Measurements from ENCODE around the gene ID2. TPM values are rescaled to one million over a fixed set of nuclear protein-coding genes. Genes with fewer than 3 reads are reported as not detected.

ID2 gene
- polyA plus RNA-seq, 2 of the 4 experiments (the other 2 are of a cell fraction) = 177 to 181 TPM

DNA sequence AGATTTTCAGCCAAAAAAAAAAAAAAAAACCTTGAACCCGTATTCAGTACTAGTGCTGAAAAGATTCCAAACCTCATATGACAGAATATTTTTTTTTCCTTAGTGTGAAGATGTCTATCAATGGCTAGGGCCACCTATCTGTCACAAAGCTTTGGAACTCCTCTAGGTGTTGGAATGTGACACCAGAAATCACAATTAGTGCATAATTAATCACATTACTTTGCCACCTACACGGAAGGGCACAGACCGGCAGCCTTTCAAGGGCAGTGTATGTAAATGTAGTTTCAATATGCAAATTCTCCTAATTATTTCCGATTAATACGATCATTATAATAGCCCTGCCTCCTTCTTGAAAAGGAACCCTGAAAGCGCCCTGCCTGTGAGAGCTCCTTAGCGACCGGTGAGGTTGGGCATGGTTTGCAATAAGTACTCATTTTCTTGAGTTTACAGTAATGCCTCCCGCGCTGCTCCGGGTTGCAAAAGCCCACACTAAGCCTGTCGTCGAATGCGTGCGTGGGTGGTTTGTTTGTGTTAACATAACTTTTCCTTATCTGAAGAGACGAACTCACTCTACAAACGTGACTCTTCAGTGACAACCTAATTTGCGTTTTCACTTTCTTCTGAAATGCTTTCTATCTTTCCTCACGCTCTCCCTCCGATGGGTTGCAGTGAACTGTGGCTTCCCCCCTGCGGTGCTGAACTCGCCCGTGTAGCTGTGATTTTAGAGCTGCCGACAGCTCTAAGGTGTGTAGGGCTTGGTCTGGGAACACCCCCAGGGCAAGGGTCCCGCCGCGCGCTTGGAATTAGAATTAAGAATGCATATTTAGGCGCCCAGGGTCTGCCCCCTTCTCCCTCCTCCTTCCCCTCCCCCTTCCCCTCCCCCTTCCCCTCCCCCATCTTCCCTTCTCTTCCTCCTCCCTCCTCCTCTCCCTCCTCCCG lies 765 bp upstream of the ID2 start (continued):
- TF ChIP-seq, protein P1, sequence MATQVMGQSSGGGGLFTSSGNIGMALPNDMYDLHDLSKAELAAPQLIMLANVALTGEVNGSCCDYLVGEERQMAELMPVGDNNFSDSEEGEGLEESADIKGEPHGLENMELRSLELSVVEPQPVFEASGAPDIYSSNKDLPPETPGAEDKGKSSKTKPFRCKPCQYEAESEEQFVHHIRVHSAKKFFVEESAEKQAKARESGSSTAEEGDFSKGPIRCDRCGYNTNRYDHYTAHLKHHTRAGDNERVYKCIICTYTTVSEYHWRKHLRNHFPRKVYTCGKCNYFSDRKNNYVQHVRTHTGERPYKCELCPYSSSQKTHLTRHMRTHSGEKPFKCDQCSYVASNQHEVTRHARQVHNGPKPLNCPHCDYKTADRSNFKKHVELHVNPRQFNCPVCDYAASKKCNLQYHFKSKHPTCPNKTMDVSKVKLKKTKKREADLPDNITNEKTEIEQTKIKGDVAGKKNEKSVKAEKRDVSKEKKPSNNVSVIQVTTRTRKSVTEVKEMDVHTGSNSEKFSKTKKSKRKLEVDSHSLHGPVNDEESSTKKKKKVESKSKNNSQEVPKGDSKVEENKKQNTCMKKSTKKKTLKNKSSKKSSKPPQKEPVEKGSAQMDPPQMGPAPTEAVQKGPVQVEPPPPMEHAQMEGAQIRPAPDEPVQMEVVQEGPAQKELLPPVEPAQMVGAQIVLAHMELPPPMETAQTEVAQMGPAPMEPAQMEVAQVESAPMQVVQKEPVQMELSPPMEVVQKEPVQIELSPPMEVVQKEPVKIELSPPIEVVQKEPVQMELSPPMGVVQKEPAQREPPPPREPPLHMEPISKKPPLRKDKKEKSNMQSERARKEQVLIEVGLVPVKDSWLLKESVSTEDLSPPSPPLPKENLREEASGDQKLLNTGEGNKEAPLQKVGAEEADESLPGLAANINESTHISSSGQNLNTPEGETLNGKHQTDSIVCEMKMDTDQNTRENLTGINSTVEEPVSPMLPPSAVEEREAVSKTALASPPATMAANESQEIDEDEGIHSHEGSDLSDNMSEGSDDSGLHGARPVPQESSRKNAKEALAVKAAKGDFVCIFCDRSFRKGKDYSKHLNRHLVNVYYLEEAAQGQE (IDR thresholded peaks at IDR 0.05) = no peak
- no peak for TF ChIP-seq ZC3H11A (IDR thresholded peaks at IDR 0.05)
- peak in 1 of 2 experiments; percentile 2; a peak in 2 of 5 replicates for TF ChIP-seq RAD21 (conservative IDR thresholded peaks at IDR 0.05 in 1 of 2, IDR thresholded peaks at IDR 0.05 in 1 of 2)
- no peak for TF ChIP-seq ESRRA (IDR thresholded peaks at IDR 0.05; ENCODE audit: borderline replicate concordance, low read length)
- TF ChIP-seq HOXA7 (CRISPR knock-in tag; IDR thresholded peaks at IDR 0.05) = no peak
- no peak for TF ChIP-seq POLR2AphosphoS2 (conservative IDR thresholded peaks at IDR 0.05; ENCODE audit: low read length)
- peak in 1 of 2 experiments; percentile 61; a peak in 1 of 5 replicates for TF ChIP-seq EP300 (IDR thresholded peaks at IDR 0.05)
- TF ChIP-seq ZNF302 (CRISPR knock-in tag; IDR thresholded peaks at IDR 0.05) = no peak
- no peak for TF ChIP-seq SMC3 (IDR thresholded peaks at IDR 0.05)
- TF ChIP-seq GATA3 (IDR thresholded peaks at IDR 0.05; ENCODE audit: borderline replicate concordance) = peak; percentile 29; the same call in 1 of the 2 replicates
- no peak for TF ChIP-seq NR3C1 (IDR thresholded peaks at IDR 0.05)
- TF ChIP-seq, protein P2, sequence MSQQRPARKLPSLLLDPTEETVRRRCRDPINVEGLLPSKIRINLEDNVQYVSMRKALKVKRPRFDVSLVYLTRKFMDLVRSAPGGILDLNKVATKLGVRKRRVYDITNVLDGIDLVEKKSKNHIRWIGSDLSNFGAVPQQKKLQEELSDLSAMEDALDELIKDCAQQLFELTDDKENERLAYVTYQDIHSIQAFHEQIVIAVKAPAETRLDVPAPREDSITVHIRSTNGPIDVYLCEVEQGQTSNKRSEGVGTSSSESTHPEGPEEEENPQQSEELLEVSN (IDR thresholded peaks at IDR 0.05; ENCODE audit: borderline replicate concordance, low read depth) = peak; percentile 50; the same call in 1 of the 2 replicates
- TF ChIP-seq ZFP36 (IDR thresholded peaks at IDR 0.05; ENCODE audit: borderline replicate concordance, partially characterized antibody) = no peak
- TF ChIP-seq TP53 (CRISPR knock-in tag; IDR thresholded peaks at IDR 0.05) = no peak
- TF ChIP-seq, protein P3, sequence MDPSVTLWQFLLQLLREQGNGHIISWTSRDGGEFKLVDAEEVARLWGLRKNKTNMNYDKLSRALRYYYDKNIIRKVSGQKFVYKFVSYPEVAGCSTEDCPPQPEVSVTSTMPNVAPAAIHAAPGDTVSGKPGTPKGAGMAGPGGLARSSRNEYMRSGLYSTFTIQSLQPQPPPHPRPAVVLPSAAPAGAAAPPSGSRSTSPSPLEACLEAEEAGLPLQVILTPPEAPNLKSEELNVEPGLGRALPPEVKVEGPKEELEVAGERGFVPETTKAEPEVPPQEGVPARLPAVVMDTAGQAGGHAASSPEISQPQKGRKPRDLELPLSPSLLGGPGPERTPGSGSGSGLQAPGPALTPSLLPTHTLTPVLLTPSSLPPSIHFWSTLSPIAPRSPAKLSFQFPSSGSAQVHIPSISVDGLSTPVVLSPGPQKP (IDR thresholded peaks at IDR 0.05; ENCODE audit: low read depth, low read length) = no peak
- no peak for TF ChIP-seq PHF8 (IDR thresholded peaks at IDR 0.05; ENCODE audit: borderline replicate concordance, low read depth)
- peak; percentile 60; the same call in 1 of the 2 replicates for TF ChIP-seq CHD4 (IDR thresholded peaks at IDR 0.05; ENCODE audit: borderline replicate concordance)
- no peak for TF ChIP-seq JUNB (IDR thresholded peaks at IDR 0.05)
- TF ChIP-seq TFCP2L1 (CRISPR knock-in tag; IDR thresholded peaks at IDR 0.05) = no peak
- no peak for TF ChIP-seq NPAS2 (CRISPR knock-in tag; IDR thresholded peaks at IDR 0.05; ENCODE audit: borderline replicate concordance)
- no peak for TF ChIP-seq RNF2 (IDR thresholded peaks at IDR 0.05; ENCODE audit: borderline replicate concordance, low read depth)
- TF ChIP-seq RARB (CRISPR knock-in tag; IDR thresholded peaks at IDR 0.05) = no peak
- TF ChIP-seq, protein P4, sequence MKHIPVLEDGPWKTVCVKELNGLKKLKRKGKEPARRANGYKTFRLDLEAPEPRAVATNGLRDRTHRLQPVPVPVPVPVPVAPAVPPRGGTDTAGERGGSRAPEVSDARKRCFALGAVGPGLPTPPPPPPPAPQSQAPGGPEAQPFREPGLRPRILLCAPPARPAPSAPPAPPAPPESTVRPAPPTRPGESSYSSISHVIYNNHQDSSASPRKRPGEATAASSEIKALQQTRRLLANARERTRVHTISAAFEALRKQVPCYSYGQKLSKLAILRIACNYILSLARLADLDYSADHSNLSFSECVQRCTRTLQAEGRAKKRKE (CRISPR knock-in tag; IDR thresholded peaks at IDR 0.05; ENCODE audit: low read depth) = no peak
- no peak for TF ChIP-seq RFX5 (IDR thresholded peaks at IDR 0.05)
- TF ChIP-seq JUN (IDR thresholded peaks at IDR 0.05) = no peak
- TF ChIP-seq MYC (IDR thresholded peaks at IDR 0.05; ENCODE audit: borderline replicate concordance, low read length) = no peak
- TF ChIP-seq, protein P5, sequence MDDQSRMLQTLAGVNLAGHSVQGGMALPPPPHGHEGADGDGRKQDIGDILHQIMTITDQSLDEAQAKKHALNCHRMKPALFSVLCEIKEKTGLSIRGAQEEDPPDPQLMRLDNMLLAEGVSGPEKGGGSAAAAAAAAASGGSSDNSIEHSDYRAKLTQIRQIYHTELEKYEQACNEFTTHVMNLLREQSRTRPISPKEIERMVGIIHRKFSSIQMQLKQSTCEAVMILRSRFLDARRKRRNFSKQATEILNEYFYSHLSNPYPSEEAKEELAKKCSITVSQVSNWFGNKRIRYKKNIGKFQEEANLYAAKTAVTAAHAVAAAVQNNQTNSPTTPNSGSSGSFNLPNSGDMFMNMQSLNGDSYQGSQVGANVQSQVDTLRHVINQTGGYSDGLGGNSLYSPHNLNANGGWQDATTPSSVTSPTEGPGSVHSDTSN (IDR thresholded peaks at IDR 0.05) = no peak
- TF ChIP-seq, protein P6, sequence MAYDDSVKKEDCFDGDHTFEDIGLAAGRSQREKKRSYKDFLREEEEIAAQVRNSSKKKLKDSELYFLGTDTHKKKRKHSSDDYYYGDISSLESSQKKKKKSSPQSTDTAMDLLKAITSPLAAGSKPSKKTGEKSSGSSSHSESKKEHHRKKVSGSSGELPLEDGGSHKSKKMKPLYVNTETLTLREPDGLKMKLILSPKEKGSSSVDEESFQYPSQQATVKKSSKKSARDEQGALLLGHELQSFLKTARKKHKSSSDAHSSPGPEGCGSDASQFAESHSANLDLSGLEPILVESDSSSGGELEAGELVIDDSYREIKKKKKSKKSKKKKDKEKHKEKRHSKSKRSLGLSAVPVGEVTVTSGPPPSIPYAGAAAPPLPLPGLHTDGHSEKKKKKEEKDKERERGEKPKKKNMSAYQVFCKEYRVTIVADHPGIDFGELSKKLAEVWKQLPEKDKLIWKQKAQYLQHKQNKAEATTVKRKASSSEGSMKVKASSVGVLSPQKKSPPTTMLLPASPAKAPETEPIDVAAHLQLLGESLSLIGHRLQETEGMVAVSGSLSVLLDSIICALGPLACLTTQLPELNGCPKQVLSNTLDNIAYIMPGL (CRISPR knock-in tag; IDR thresholded peaks at IDR 0.05; ENCODE audit: borderline replicate concordance) = no peak
- TF ChIP-seq, protein P7, sequence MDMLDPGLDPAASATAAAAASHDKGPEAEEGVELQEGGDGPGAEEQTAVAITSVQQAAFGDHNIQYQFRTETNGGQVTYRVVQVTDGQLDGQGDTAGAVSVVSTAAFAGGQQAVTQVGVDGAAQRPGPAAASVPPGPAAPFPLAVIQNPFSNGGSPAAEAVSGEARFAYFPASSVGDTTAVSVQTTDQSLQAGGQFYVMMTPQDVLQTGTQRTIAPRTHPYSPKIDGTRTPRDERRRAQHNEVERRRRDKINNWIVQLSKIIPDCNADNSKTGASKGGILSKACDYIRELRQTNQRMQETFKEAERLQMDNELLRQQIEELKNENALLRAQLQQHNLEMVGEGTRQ (IDR thresholded peaks at IDR 0.05) = no peak

All from A549 (cell line).